CD4-positive, alpha-beta T cell treated with Interleukin-4 for 4 hours (primary cell): Measurements from ENCODE around the gene CYTH3.
"Not testable (repeated sequence)": the region's sequence is repeated elsewhere in the genome, so short reads cannot be mapped to it uniquely, and the experiment has no call there.

Experiments
- DNase-seq: peaks from one replicate; pipeline ENCODE4 v3.0.0-alpha.2; 2020

The CYTH3 gene

GRCh38 chr7:6256109-6256483, 16.3 kb downstream of the CYTH3 start:
- DNase-seq = no peak

GRCh38 chr7:6254866-6255265, 17.6 kb downstream of the CYTH3 start:
- DNase-seq = no peak

GRCh38 chr7:6252748-6253147, 19.7 kb downstream of the CYTH3 start:
- DNase-seq = no peak

- DNase-seq = no peak
Observed at GRCh38 chr7:6252341-6252746, 20.1 kb downstream of the CYTH3 start.

GRCh38 chr7:6251653-6252052, 20.8 kb downstream of the CYTH3 start:
- no peak for DNase-seq

- DNase-seq = no peak
Observed at GRCh38 chr7:6250364-6250833, 22.0 kb downstream of the CYTH3 start.

GRCh38 chr7:6249043-6249442, 23.4 kb downstream of the CYTH3 start:
- no peak for DNase-seq

GRCh38 chr7:6248581-6248980, 23.8 kb downstream of the CYTH3 start:
- no peak for DNase-seq

GRCh38 chr7:6246251-6246917, 26.0 kb downstream of the CYTH3 start:
- DNase-seq = no peak

GRCh38 chr7:6244021-6244420, 28.4 kb downstream of the CYTH3 start:
- DNase-seq = no peak

- DNase-seq = no peak
Observed at GRCh38 chr7:6243168-6243567, 29.3 kb downstream of the CYTH3 start.

GRCh38 chr7:6242561-6242960, 29.9 kb downstream of the CYTH3 start:
- DNase-seq = no peak

- no peak for DNase-seq
Observed at GRCh38 chr7:6241607-6241973, 30.8 kb downstream of the CYTH3 start.

- no peak for DNase-seq
Observed at GRCh38 chr7:6238309-6238925, 34.0 kb downstream of the CYTH3 start.

GRCh38 chr7:6237730-6238129, 34.7 kb downstream of the CYTH3 start:
- no peak for DNase-seq

- DNase-seq = no peak
Observed at GRCh38 chr7:6237011-6237410, 35.4 kb downstream of the CYTH3 start.

GRCh38 chr7:6235029-6235871, 37.2 kb downstream of the CYTH3 start:
- no peak for DNase-seq

- DNase-seq = no peak
Observed at GRCh38 chr7:6234384-6234783, 38.0 kb downstream of the CYTH3 start.

GRCh38 chr7:6232534-6232933, 39.9 kb downstream of the CYTH3 start:
- no peak for DNase-seq

GRCh38 chr7:6232116-6232515, 40.3 kb downstream of the CYTH3 start:
- DNase-seq = no peak

GRCh38 chr7:6231184-6231583, 41.2 kb downstream of the CYTH3 start:
- DNase-seq = no peak

- not testable (repeated sequence) for DNase-seq
Observed at GRCh38 chr7:6229284-6229683, 43.1 kb downstream of the CYTH3 start.

GRCh38 chr7:6228361-6229229, 43.8 kb downstream of the CYTH3 start:
- DNase-seq = no peak
